Endothelial cell of umbilical vein (primary cell): ENCODE data around the gene TEX264.
"Not testable (repeated sequence)": the region's sequence is repeated elsewhere in the genome, so short reads cannot be mapped to it uniquely, and the experiment has no call there.

ENCODE experiments used
- CTCF ChIP-seq, 2 donors: IDR thresholded peaks; 1 replicate in 1 of 2; 2 replicates in 1 of 2; pipeline ENCODE4 v1.5.1; 2011; ENCODE audit warnings: low read length in 2 of 2, mild to moderate bottlenecking in 2 of 2, moderate library complexity in 2 of 2, control low read depth in 1 of 2, inconsistent platforms in 1 of 2, low read depth in 1 of 2; ENCODE audit not compliant: insufficient read depth in 1 of 2; ENCODE audit errors: extremely low read depth in 1 of 2
- EZH2 ChIP-seq: IDR thresholded peaks from 2 replicates; pipeline ENCODE4 v1.6.1; 2012; ENCODE audit warnings: borderline replicate concordance, low read depth, mild to moderate bottlenecking, moderate library complexity, low read length, inconsistent platforms; ENCODE audit not compliant: severe bottlenecking
- FOS ChIP-seq: IDR thresholded peaks from 2 replicates; pipeline ENCODE4 v1.6.1; 2011; ENCODE audit warnings: mild to moderate bottlenecking, low read length, moderate library complexity, borderline replicate concordance; ENCODE audit not compliant: insufficient read depth
- GATA2 ChIP-seq: IDR thresholded peaks from 2 replicates; pipeline ENCODE4 v1.7.0; 2011; ENCODE audit warnings: low read depth, mild to moderate bottlenecking, moderate library complexity, mixed read lengths, low read length; ENCODE audit not compliant: insufficient read length, insufficient read depth
- JUN ChIP-seq: IDR thresholded peaks from 2 replicates; pipeline ENCODE4 v1.6.1; 2011; ENCODE audit warnings: borderline replicate concordance, low read depth; ENCODE audit not compliant: insufficient read length, insufficient read depth
- MAX ChIP-seq: IDR thresholded peaks from 2 replicates; pipeline ENCODE4 v1.6.1; 2011; ENCODE audit not compliant: insufficient read depth, insufficient read length
- MYC ChIP-seq: IDR thresholded peaks from one replicate; pipeline ENCODE4 v1.6.1; 2011; ENCODE audit warnings: mild to moderate bottlenecking, low read depth, low read length
- POLR2A ChIP-seq: IDR thresholded peaks from 2 replicates; pipeline ENCODE4 v1.6.1; 2012; ENCODE audit warnings: low read depth, mild to moderate bottlenecking, control low read depth, low read length
- POLR2AphosphoS5 ChIP-seq: IDR thresholded peaks from 2 replicates; pipeline ENCODE4 v1.6.1; 2012; ENCODE audit warnings: low read depth, mild to moderate bottlenecking, control low read depth, low read length, moderate library complexity; ENCODE audit not compliant: insufficient read depth

DNA sequence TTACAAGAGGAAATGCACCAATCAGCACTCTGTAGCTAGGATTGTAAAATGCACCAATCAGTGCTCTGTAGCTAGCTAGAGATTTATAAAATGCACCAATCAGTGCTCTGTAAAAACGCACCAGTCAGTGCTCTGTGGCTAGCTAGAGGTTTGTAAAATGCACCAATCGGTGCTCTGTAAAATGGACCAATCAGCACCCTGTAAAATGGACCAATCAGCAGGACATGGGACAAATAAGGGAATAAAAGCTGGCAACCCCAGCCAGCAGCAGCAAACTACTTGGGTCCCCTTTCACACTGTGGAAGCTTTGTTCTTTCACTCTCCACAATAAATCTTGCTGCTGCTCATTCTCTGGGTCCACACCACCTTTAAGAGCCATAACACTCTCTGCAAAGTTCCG lies 71.3 kb downstream of the TEX264 start:
- not testable (repeated sequence) for TF ChIP-seq POLR2A; CTCF (IDR thresholded peaks at IDR 0.05; ENCODE audit: extremely low read depth in 1 of 2, insufficient read depth in 1 of 2, low read depth in 1 of 2, low read length in 2 of 2); MYC; POLR2AphosphoS5; JUN; EZH2; MAX; GATA2; FOS
